Psoas muscle (tissue), 8 donors: ENCODE results near the gene INTS6. TPM values are rescaled to one million over a fixed set of nuclear protein-coding genes. Genes with fewer than 3 reads are reported as not detected.

Source experiments
- ATAC-seq, 4 donors: fragments of 200-7000 bp; cut with Tn5 transposase; one replicate each; pipeline ENCODE4 v1.9.1; 2020; ENCODE audit warnings: moderate library complexity in 3 of 4, mild to moderate bottlenecking in 2 of 4
- DNase-seq, 2 donors: peaks; one replicate each; pipeline ENCODE4 v3.0.0-alpha.2; 2020
- H3K27ac ChIP-seq: fragments of 200-600 bp; one replicate; pipeline ENCODE4 v1.8.0; 2022
- H3K27me3 ChIP-seq, 3 donors: fragments of 200-600 bp in 1 of 3; one replicate each; pipeline versions ENCODE4 v1.6.1 to v1.8.0; 2013 to 2022; ENCODE audit warnings: low read length in 2 of 3, mild to moderate bottlenecking in 2 of 3, moderate library complexity in 1 of 3; ENCODE audit not compliant: insufficient read depth in 3 of 3
- H3K36me3 ChIP-seq, 2 donors: fragments of 200-600 bp in 1 of 2; one replicate each; pipeline versions ENCODE4 v1.6.1 to v1.8.0; 2013 to 2022; ENCODE audit warnings: low read depth in 1 of 2, mild to moderate bottlenecking in 1 of 2, moderate library complexity in 1 of 2; ENCODE audit not compliant: insufficient read depth in 1 of 2
- H3K4me1 ChIP-seq: fragments of 200-600 bp; one replicate; pipeline ENCODE4 v1.8.0; 2022
- H3K4me3 ChIP-seq: fragments of 200-600 bp; one replicate; pipeline ENCODE4 v1.8.0; 2022; ENCODE audit warnings: mild to moderate bottlenecking
- H3K9me3 ChIP-seq: fragments of 200-600 bp; one replicate; pipeline ENCODE4 v1.8.0; 2022
- CTCF ChIP-seq: fragments of 200-600 bp; IDR thresholded peaks from one replicate; pipeline ENCODE4 v1.8.0; 2022; ENCODE audit warnings: antibody characterized with exemption
- WGBS, 3 donors: extraction: QIAGEN DNeasy Blood & Tissue Kit; methylation state at CpG; one replicate each; pipeline versions ENCODE4 v1.1.6 to v1.1.7; 2013; 5-methylcytosine and 5-hydroxymethylcytosine counted together
- intact Hi-C, 2 donors: fragments of 100-400 bp; cut with DNase I; formaldehyde crosslinking; loops; one replicate each; pipeline versions ENCODE4 v1.11.0 to v1.14.2; 2022
- polyA plus RNA-seq, 3 donors: library from polyadenylated mRNA; stranded (reverse); fragments of 200-250 nt; gene quantifications; one replicate each; pipeline ENCODE4 v1.2.3, GENCODE V29; 2013
- total RNA-seq, 4 donors: library from RNA; stranded (reverse); fragmentation: NEBNext Ultra II Directional in 2 of 4; extraction: Animal tissue kit (Norgen Biotek cat#: 25700) in 2 of 4; gene quantifications; one replicate each; pipeline versions ENCODE4 v1.2.1 to v1.2.4, GENCODE V29; 2021 to 2023
- donor health status: healthy with polysubstance abuse.
- donor health status: DM: no; HTN: no; CAD: no; lungs with moderate emphysema.
- donor health status: Bipolar disorder and iron deficiency.
- donor health status: healthy.
- donor health status: DM: yes; HTN: yes; CAD: no.
- donor health status: DM: no; HTN: no; CAD: no.
- donor health status: DM: no; HTN: no; CAD: no.
- donor health status: DM: yes; HTN: yes; CAD: no.

Gene INTS6
- total and polyA plus RNA-seq, 7 donors: 6.4 to 19.2 (median 14.4) TPM

- no peak for ATAC-seq
- no peak for TF ChIP-seq CTCF
These were observed 4.4 kb upstream of the INTS6 start for GRCh38 chr13:51457086-51457815.

GRCh38 chr13:51456510-51456909, 3.7 kb upstream of the INTS6 start:
- Histone ChIP-seq H3K27ac (no peak overlapping the region), H3K9me3 (no peaks in the 10 kb centered on the region), H3K27me3 (no peaks in the 10 kb centered on the region), H3K4me3 (no peak overlapping the region), H3K36me3 (peaks cover 11 to 23% of the 10 kb centered on the region in 2 donors), H3K4me1 (peaks cover 14% of the 10 kb centered on the region)
- no peak for ATAC-seq
- peak in 1 of 2 donors; percentile 42 for DNase-seq
- intact Hi-C loops: loop anchor here in 1 of 2 donors (10.0 kb wide), 1 partner anchor 348 kb away; the partner anchor contains the start of gene DHRS12
- WGBS, 3 donors: 95 to 98% (median 98%) methylated on average over 13 of the region's 13 CpGs
- no peak for TF ChIP-seq CTCF

More at GRCh38 chr13:51457086-51457815, 4.4 kb upstream of the INTS6 start:
- H3K36me3 ChIP-seq: peaks cover 11 to 23% of the 10 kb centered on the region in 2 donors
- no peaks in the 10 kb centered on the region for H3K27me3 ChIP-seq
- 92 to 96% (median 95%) methylated on average over 15 of the region's 15 CpGs for WGBS, 3 donors
- H3K4me3 ChIP-seq: no peak overlapping the region
- DNase-seq: no peak
- no peaks in the 10 kb centered on the region for H3K9me3 ChIP-seq
- H3K4me1 ChIP-seq: peaks cover 14% of the 10 kb centered on the region
- H3K27ac ChIP-seq: no peak overlapping the region
- intact Hi-C loops: loop anchor here in 1 of 2 donors (10.0 kb wide), 1 partner anchor 348 kb away; the partner anchor contains the start of gene DHRS12

GRCh38 chr13:51455532-51455931, 2.7 kb upstream of the INTS6 start:
- H3K27me3 ChIP-seq: no peaks in the 10 kb centered on the region
- peaks cover 18% of the 10 kb centered on the region for H3K4me1 ChIP-seq
- intact Hi-C loops: loop anchor here (2.0 to 10.0 kb wide), 3 partner anchors 127 to 349 kb away; partner anchors contain the start of genes DHRS12 (in 1 of the 2) and WDFY2 (in 1 of the 2)
- no peak for ATAC-seq
- no peak for TF ChIP-seq CTCF
- no peak overlapping the region for H3K27ac ChIP-seq
- H3K4me3 ChIP-seq: no peak overlapping the region
- no peak for DNase-seq
- H3K9me3 ChIP-seq: no peaks in the 10 kb centered on the region
- 97 to 99% (median 98%) methylated on average over 9 of the region's 9 CpGs for WGBS, 3 donors
- H3K36me3 ChIP-seq: peaks cover 11 to 27% of the 10 kb centered on the region in 2 donors

GRCh38 chr13:51453959-51454703, 1.3 kb upstream of the INTS6 start:
- Histone ChIP-seq H3K36me3 (peaks cover 11 to 38% of the 10 kb centered on the region in 2 donors), H3K27ac (peak overlapping the region; percentile 98), H3K27me3 (no peaks in the 10 kb centered on the region), H3K4me1 (peaks cover 29% of the 10 kb centered on the region), H3K9me3 (no peaks in the 10 kb centered on the region), H3K4me3 (peak overlapping the region; percentile 77)
- 7 to 9% (median 7%) methylated on average over 13 of the region's 13 CpGs for WGBS, 3 donors
- intact Hi-C loops: loop anchor here (2.0 to 10.0 kb wide), 6 partner anchors 57 to 351 kb away; partner anchors contain the start of genes DHRS12 (in 2 of the 2) and WDFY2 (in 1 of the 2)
- no peak for TF ChIP-seq CTCF
- DNase-seq (peak in 1 of 2 donors; percentile 56), ATAC-seq (no peak)
